Colonic mucosa (tissue), 4 donors: ENCODE results near the gene TXNDC17. TPM values are rescaled to one million over a fixed set of nuclear protein-coding genes. Genes with fewer than 3 reads are reported as not detected.
A peak's percentile ranks its signal among the peaks of the same experiment; 100 is the strongest.

Experiments
- DNase-seq: peaks from one replicate; pipeline ENCODE4 v3.0.0-alpha.2; 2020
- H3K27ac ChIP-seq: fragments of 200-600 bp; one replicate; pipeline ENCODE4 v1.8.0; 2021
- H3K27me3 ChIP-seq: fragments of 200-600 bp; one replicate; pipeline ENCODE4 v1.8.0; 2021
- H3K36me3 ChIP-seq: fragments of 200-600 bp; one replicate; pipeline ENCODE4 v1.8.0; 2021
- H3K4me1 ChIP-seq: fragments of 200-600 bp; one replicate; pipeline ENCODE4 v1.8.0; 2021; ENCODE audit warnings: mild to moderate bottlenecking
- H3K4me3 ChIP-seq: fragments of 200-600 bp; one replicate; pipeline ENCODE4 v1.8.0; 2021
- H3K9ac ChIP-seq, 2 donors: one replicate each; pipeline ENCODE4 v1.7.0; 2013; ENCODE audit warnings: control low read depth in 2 of 2, low read depth in 2 of 2, low read length in 2 of 2
- H3K9me3 ChIP-seq: fragments of 200-600 bp; one replicate; pipeline ENCODE4 v1.8.0; 2021
- CTCF ChIP-seq: fragments of 200-600 bp; IDR thresholded peaks from one replicate; pipeline ENCODE4 v1.8.0; 2022; ENCODE audit warnings: antibody characterized with exemption, mild to moderate bottlenecking
- intact Hi-C: fragments of 100-400 bp; cut with DNase I; formaldehyde crosslinking; loops from one replicate; pipeline ENCODE4 v1.14.1; 2022
- total RNA-seq, 2 donors: library from RNA; stranded (reverse); fragmentation: NEBNext Ultra II Directional in 1 of 2; extraction: Animal tissue kit (Norgen Biotek cat#: 25700) in 1 of 2; gene quantifications; one replicate each; pipeline ENCODE4 v1.2.1, GENCODE V29; 2021
- donor health status: healthy.
- donor health status: DM: no; HTN: no; CAD: no.
- donor health status: DM: no; HTN: no; CAD: no.

Gene TXNDC17
- total RNA-seq, 2 donors from 2014 or later, result 167 to 207 TPM

GRCh38 chr17:6666077-6666521, 25.2 kb downstream of the TXNDC17 start:
- intact Hi-C loops, result loop anchor here (5.0 to 10.0 kb wide), 2 partner anchors 169 to 341 kb away; partner anchors contain the start of gene TEKT1
- Histone ChIP-seq H3K4me1 (no peaks in the 10 kb centered on the region), H3K9me3 (no peaks in the 10 kb centered on the region), H3K4me3 (no peak overlapping the region), H3K36me3 (no peaks in the 10 kb centered on the region), H3K27ac (no peak overlapping the region), H3K27me3 (no peaks in the 10 kb centered on the region), H3K9ac (no peak overlapping the region)
- peak; percentile 78 for TF ChIP-seq CTCF
- peak; percentile 72 for DNase-seq

DNA sequence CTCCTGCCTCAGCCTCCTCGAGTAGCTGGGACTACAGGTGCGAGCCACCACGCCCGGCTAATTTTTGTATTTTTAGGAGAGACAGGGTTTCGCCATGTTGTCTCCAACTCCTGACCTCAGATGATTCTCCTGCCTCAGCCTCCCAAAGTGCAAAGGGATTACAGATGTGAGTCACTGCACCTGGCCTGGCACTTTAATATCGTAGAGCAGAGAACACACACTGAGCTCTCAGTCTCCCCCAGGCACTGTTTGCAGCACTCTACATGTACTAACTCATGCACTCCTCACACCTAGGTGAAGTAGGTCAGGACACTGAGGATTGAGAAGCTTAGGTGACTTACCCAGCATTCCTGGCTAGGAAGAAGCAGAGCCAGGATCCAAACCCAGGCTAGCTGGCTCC, 25.7 kb downstream of the TXNDC17 start:
- intact Hi-C loops, result loop anchor here (5.0 to 10.0 kb wide), 2 partner anchors 168 to 341 kb away; partner anchors contain the start of gene TEKT1

GRCh38 chr17:6667516-6667915, 26.7 kb downstream of the TXNDC17 start:
- no peak overlapping the region for H3K27ac ChIP-seq
- H3K9ac ChIP-seq, result no peak overlapping the region
- intact Hi-C loops, result loop anchor here (5.0 to 10.0 kb wide), 2 partner anchors 167 to 340 kb away; partner anchors contain the start of gene TEKT1
- TF ChIP-seq CTCF, result no peak
- H3K36me3 ChIP-seq, result no peaks in the 10 kb centered on the region
- no peak overlapping the region for H3K4me3 ChIP-seq
- H3K9me3 ChIP-seq, result no peaks in the 10 kb centered on the region
- H3K4me1 ChIP-seq, result no peaks in the 10 kb centered on the region
- H3K27me3 ChIP-seq, result no peaks in the 10 kb centered on the region
- no peak for DNase-seq

More for the DNA sequence above, 25.7 kb downstream of the TXNDC17 start:
- H3K4me1 ChIP-seq, result no peaks in the 10 kb centered on the region
- no peaks in the 10 kb centered on the region for H3K36me3 ChIP-seq
- H3K27ac ChIP-seq, result no peak overlapping the region
- H3K4me3 ChIP-seq, result no peak overlapping the region
- no peaks in the 10 kb centered on the region for H3K27me3 ChIP-seq
- no peaks in the 10 kb centered on the region for H3K9me3 ChIP-seq
- H3K9ac ChIP-seq, result no peak overlapping the region
- DNase-seq, result no peak
- no peak for TF ChIP-seq CTCF

- Histone ChIP-seq H3K27ac (no peak overlapping the region), H3K4me1 (no peaks in the 10 kb centered on the region), H3K27me3 (no peaks in the 10 kb centered on the region), H3K9me3 (no peaks in the 10 kb centered on the region), H3K36me3 (no peaks in the 10 kb centered on the region), H3K4me3 (no peak overlapping the region), H3K9ac (no peak overlapping the region)
- DNase-seq, result no peak
- intact Hi-C loops, result loop anchor here (5.0 to 10.0 kb wide), 2 partner anchors 167 to 339 kb away; partner anchors contain the start of gene TEKT1
- TF ChIP-seq CTCF, result no peak
Measured at GRCh38 chr17:6668219-6668618, 27.4 kb downstream of the TXNDC17 start.

- no peak overlapping the region for H3K27ac ChIP-seq
- H3K9ac ChIP-seq, result no peak overlapping the region
- intact Hi-C loops, result loop anchor here (5.0 to 10.0 kb wide), 2 partner anchors 166 to 338 kb away; partner anchors contain the start of gene TEKT1
- no peaks in the 10 kb centered on the region for H3K27me3 ChIP-seq
- H3K4me1 ChIP-seq, result no peaks in the 10 kb centered on the region
- no peaks in the 10 kb centered on the region for H3K9me3 ChIP-seq
- no peak for TF ChIP-seq CTCF
- H3K4me3 ChIP-seq, result no peak overlapping the region
- no peaks in the 10 kb centered on the region for H3K36me3 ChIP-seq
- no peak for DNase-seq
Measured at GRCh38 chr17:6668727-6669425, 28.0 kb downstream of the TXNDC17 start.
